HepG2 (cell line): Measurements from ENCODE around the gene FBXL22. TPM values are rescaled to one million over a fixed set of nuclear protein-coding genes. Genes with fewer than 3 reads are reported as not detected.

Experiments
- GLMP ChIP-seq: sonication (generic); formaldehyde crosslinking; IDR thresholded peaks from 2 replicates; pipeline ENCODE4 v1.9.0; 2021; ENCODE audit warnings: missing genetic modification reagents, mild to moderate bottlenecking, borderline replicate concordance
- MATR3 ChIP-seq: sonication (generic); formaldehyde crosslinking; IDR thresholded peaks from 2 replicates; pipeline ENCODE4 v1.4.0; 2020; ENCODE audit warnings: missing genetic modification reagents
- MEIS2 ChIP-seq: sonication (generic); formaldehyde crosslinking; IDR thresholded peaks from 2 replicates; pipeline ENCODE4 v1.9.0; 2021; ENCODE audit warnings: mild to moderate bottlenecking, missing genetic modification reagents
- NFKBIZ ChIP-seq: IDR thresholded peaks from 2 replicates; pipeline ENCODE4 v1.6.1; 2018; ENCODE audit warnings: missing genetic modification reagents, missing compliant biosample characterization
- NONO ChIP-seq, 2 experiments: fragments of 450-650 bp in 1 of 2; sonication (generic) in 1 of 2; formaldehyde crosslinking in 1 of 2; IDR thresholded peaks in 1 of 2; conservative IDR thresholded peaks in 1 of 2; 2 replicates each; pipeline versions ENCODE4 v1.6.1 to v1.8.0; 2017 to 2022; ENCODE audit warnings: mild to moderate bottlenecking in 1 of 2, missing genetic modification reagents in 1 of 2, moderate library complexity in 1 of 2
- POGZ ChIP-seq: sonication (generic); formaldehyde crosslinking; IDR thresholded peaks from 2 replicates; pipeline ENCODE4 v1.4.0; 2020; ENCODE audit warnings: mild to moderate bottlenecking, missing genetic modification reagents
- RERE ChIP-seq: IDR thresholded peaks from 2 replicates; pipeline ENCODE4 v1.6.1; 2016; ENCODE audit warnings: low read depth, missing genetic modification reagents, missing compliant biosample characterization
- SAFB2 ChIP-seq: sonication (generic); formaldehyde crosslinking; IDR thresholded peaks from 2 replicates; pipeline ENCODE4 v1.5.1; 2020; ENCODE audit warnings: missing genetic modification reagents, low read depth, mild to moderate bottlenecking, borderline replicate concordance
- ZEB1 ChIP-seq: IDR thresholded peaks from 2 replicates; pipeline ENCODE4 v1.6.1; 2012; ENCODE audit warnings: mild to moderate bottlenecking, low read depth, inconsistent platforms; ENCODE audit not compliant: insufficient replicate concordance
- ZFP62 ChIP-seq: sonication (generic); formaldehyde crosslinking; IDR thresholded peaks from 2 replicates; pipeline ENCODE4 v1.4.0; 2020; ENCODE audit warnings: missing genetic modification reagents
- ZFY ChIP-seq: sonication (generic); formaldehyde crosslinking; IDR thresholded peaks from 2 replicates; pipeline ENCODE4 v1.4.0; 2020; ENCODE audit warnings: missing genetic modification reagents
- ZNF549 ChIP-seq: sonication (generic); formaldehyde crosslinking; IDR thresholded peaks from 2 replicates; pipeline ENCODE4 v1.5.0; 2020; ENCODE audit warnings: missing genetic modification reagents
- ZNF713 ChIP-seq: sonication (generic); formaldehyde crosslinking; IDR thresholded peaks from 2 replicates; pipeline ENCODE4 v1.4.0; 2020; ENCODE audit warnings: mild to moderate bottlenecking, missing genetic modification reagents
- ZNF75D ChIP-seq: sonication (generic); formaldehyde crosslinking; IDR thresholded peaks from 2 replicates; pipeline ENCODE4 v1.8.1; 2023; ENCODE audit warnings: missing genetic modification reagents, mild to moderate bottlenecking, borderline replicate concordance
- ZNF839 ChIP-seq: sonication (generic); formaldehyde crosslinking; IDR thresholded peaks from 2 replicates; pipeline ENCODE4 v1.4.0; 2020; ENCODE audit warnings: missing genetic modification reagents, mild to moderate bottlenecking, borderline replicate concordance
- polyA plus RNA-seq, 8 experiments: library from polyadenylated mRNA; depleted of rRNA in 3 of 8; stranded (reverse) in 7 of 8; unstranded in 1 of 8; fragments of >200 nt; fragmentation: Illumina TruSeq in 4 of 8; extraction: Trizol in 4 of 8; gene quantifications; 2 replicates each; pipeline versions ENCODE4 v1.2.1 to v1.2.3, GENCODE V29; 2011 to 2016; ENCODE audit warnings: low read depth in 4 of 8, missing spikeins in 1 of 8, mixed read lengths in 1 of 8; ENCODE audit not compliant: insufficient read depth in 1 of 8
- total RNA-seq, 5 experiments: library from RNA; depleted of rRNA; stranded (reverse); fragments of >200 nt; fragmentation: Illumina TruSeq; extraction: Trizol; gene quantifications; 2 replicates each; pipeline ENCODE4 v1.2.3, GENCODE V29; 2016; ENCODE audit warnings: low read depth in 1 of 5
- TF ChIP-seq, protein P1 (sequence below): IDR thresholded peaks from 2 replicates; pipeline ENCODE4 v1.6.1; 2016
- TF ChIP-seq, protein P2 (sequence below): sonication (generic); formaldehyde crosslinking; IDR thresholded peaks from 2 replicates; pipeline ENCODE4 v1.5.0; 2020; ENCODE audit warnings: mild to moderate bottlenecking, low read depth, missing genetic modification reagents, borderline replicate concordance
- TF ChIP-seq, protein P3 (sequence below): IDR thresholded peaks from 2 replicates; pipeline ENCODE4 v1.6.1; 2016; ENCODE audit warnings: low read depth

FBXL22 gene
- total and polyA plus RNA-seq, 2 of the 13 experiments (the other 11 are each of a cell fraction or from before 2014, with no cell fraction given) = 0.15 to 0.33 TPM

DNA sequence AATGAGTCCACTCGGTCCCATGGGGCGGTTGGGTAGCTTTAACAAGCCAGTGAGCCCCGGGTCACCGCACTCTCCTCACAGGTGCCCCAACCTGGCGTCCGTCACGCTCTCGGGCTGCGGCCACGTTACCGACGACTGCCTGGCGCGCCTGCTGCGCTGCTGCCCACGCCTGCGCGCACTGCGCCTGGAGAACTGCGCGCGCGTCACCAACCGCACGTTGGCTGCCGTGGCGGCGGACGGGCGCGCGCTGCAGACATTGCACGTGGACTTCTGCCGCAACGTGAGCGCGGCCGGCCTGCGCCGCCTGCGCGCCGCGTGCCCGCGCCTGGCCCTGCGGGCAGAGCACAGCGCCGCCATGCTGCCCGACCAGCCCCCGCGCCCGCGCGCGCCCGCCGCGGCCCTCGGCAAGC lies 3.4 kb downstream of the FBXL22 start (continued):
- no peak for TF ChIP-seq GLMP (CRISPR knock-in tag)
- TF ChIP-seq ZFY (CRISPR knock-in tag) = peak; percentile 82
- TF ChIP-seq ZNF75D = no peak
- no peak for TF ChIP-seq ZNF713 (CRISPR knock-in tag)
- peak; percentile 70; the same call in 1 of the 2 replicates for TF ChIP-seq MEIS2 (CRISPR knock-in tag)
- no peak for TF ChIP-seq NONO (IDR thresholded peaks at IDR 0.05)
- peak; percentile 84 for TF ChIP-seq NONO (CRISPR knock-in tag; conservative IDR thresholded peaks at IDR 0.05)
- TF ChIP-seq, protein P1, sequence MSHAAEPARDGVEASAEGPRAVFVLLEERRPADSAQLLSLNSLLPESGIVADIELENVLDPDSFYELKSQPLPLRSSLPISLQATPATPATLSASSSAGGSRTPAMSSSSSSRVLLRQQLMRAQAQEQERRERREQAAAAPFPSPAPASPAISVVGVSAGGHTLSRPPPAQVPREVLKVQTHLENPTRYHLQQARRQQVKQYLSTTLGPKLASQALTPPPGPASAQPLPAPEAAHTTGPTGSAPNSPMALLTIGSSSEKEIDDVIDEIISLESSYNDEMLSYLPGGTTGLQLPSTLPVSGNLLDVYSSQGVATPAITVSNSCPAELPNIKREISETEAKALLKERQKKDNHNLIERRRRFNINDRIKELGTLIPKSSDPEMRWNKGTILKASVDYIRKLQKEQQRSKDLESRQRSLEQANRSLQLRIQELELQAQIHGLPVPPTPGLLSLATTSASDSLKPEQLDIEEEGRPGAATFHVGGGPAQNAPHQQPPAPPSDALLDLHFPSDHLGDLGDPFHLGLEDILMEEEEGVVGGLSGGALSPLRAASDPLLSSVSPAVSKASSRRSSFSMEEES (CRISPR knock-in tag) = peak; percentile 28; the same call in 1 of the 2 replicates
- TF ChIP-seq ZFP62 (CRISPR knock-in tag) = no peak
- TF ChIP-seq ZNF549 (CRISPR knock-in tag) = no peak
- TF ChIP-seq, protein P2, sequence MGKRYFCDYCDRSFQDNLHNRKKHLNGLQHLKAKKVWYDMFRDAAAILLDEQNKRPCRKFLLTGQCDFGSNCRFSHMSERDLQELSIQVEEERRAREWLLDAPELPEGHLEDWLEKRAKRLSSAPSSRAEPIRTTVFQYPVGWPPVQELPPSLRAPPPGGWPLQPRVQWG (CRISPR knock-in tag) = no peak
- peak; percentile 96 for TF ChIP-seq SAFB2 (CRISPR knock-in tag)
- TF ChIP-seq ZNF839 (CRISPR knock-in tag) = no peak
- no peak for TF ChIP-seq RERE
- no peak for TF ChIP-seq MATR3
- TF ChIP-seq, protein P3, sequence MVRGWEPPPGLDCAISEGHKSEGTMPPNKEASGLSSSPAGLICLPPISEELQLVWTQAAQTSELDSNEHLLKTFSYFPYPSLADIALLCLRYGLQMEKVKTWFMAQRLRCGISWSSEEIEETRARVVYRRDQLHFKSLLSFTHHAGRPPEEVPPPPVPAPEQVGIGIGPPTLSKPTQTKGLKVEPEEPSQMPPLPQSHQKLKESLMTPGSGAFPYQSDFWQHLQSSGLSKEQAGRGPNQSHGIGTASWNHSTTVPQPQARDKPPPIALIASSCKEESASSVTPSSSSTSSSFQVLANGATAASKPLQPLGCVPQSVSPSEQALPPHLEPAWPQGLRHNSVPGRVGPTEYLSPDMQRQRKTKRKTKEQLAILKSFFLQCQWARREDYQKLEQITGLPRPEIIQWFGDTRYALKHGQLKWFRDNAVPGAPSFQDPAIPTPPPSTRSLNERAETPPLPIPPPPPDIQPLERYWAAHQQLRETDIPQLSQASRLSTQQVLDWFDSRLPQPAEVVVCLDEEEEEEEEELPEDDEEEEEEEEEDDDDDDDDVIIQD (CRISPR knock-in tag) = no peak
- TF ChIP-seq ZEB1 = no peak
- no peak for TF ChIP-seq POGZ
- TF ChIP-seq NFKBIZ = peak; percentile 57; the same call in 1 of the 2 replicates
